B cell (primary cell): ENCODE measurements around the gene NDUFAF2. TPM values are rescaled to one million over a fixed set of nuclear protein-coding genes. Genes with fewer than 3 reads are reported as not detected.

Experiments used
- ATAC-seq: fragments of 200-7000 bp; cut with Tn5 transposase; one replicate; pipeline ENCODE4 v1.10.0; 2021; ENCODE audit warnings: low read depth, mild to moderate bottlenecking, moderate number of reproducible peaks, moderate library complexity
- CTCF ChIA-PET: fragments of 350-600 bp; sonication (Branson Sonifier 250); formaldehyde crosslinking; loops from one replicate; lab custom pipeline; 2021; ENCODE audit warnings: antibody characterized with exemption, inconsistent platforms; lab: Charles Lee
- POLR2A ChIA-PET: fragments of 350-600 bp; sonication (Branson Sonifier 250); formaldehyde crosslinking; loops from one replicate; lab custom pipeline; 2021; ENCODE audit warnings: antibody characterized with exemption; lab: Charles Lee
- DNase-seq: peaks from one replicate; pipeline ENCODE4 v3.0.0; 2013
- H2AFZ ChIP-seq: 2 replicates; pipeline ENCODE4 v1.6.1; 2012; ENCODE audit warnings: mild to moderate bottlenecking, low read depth, low read length; ENCODE audit not compliant: insufficient read depth, poor library complexity, severe bottlenecking
- H3K27ac ChIP-seq, 2 donors: 1 replicate in 1 of 2; 2 replicates in 1 of 2; pipeline ENCODE4 v1.5.1; 2012 to 2013; ENCODE audit warnings: low read length in 2 of 2, mild to moderate bottlenecking in 2 of 2, moderate library complexity in 1 of 2
- H3K27me3 ChIP-seq, 4 experiments: fragments of 200-600 bp in 1 of 4; sonication (generic) in 1 of 4; replicated peaks in 1 of 4; 1 replicate in 2 of 4; 2 replicates in 2 of 4; pipeline versions ENCODE4 v1.6.1 to v1.7.0; 2013 to 2016; ENCODE audit warnings: low read length in 3 of 4, mild to moderate bottlenecking in 2 of 4, mixed read lengths in 1 of 4, moderate library complexity in 1 of 4; ENCODE audit not compliant: insufficient read depth in 4 of 4, control insufficient read depth in 3 of 4; ENCODE audit errors: control extremely low read depth in 1 of 4
- H3K36me3 ChIP-seq, 2 experiments: replicated peaks in 1 of 2; 1 replicate in 1 of 2; 2 replicates in 1 of 2; pipeline versions ENCODE4 v1.6.1 to v1.7.1; 2013; ENCODE audit warnings: low read length in 1 of 2; ENCODE audit not compliant: insufficient read depth in 2 of 2, control insufficient read depth in 1 of 2; ENCODE audit errors: control extremely low read depth in 1 of 2, extremely low read depth in 1 of 2
- H3K4me1 ChIP-seq, 2 donors: fragments of 200-600 bp in 1 of 2; sonication (generic) in 1 of 2; 1 replicate in 1 of 2; 2 replicates in 1 of 2; pipeline versions ENCODE4 v1.5.1 to v1.6.1; 2013 to 2017; ENCODE audit warnings: low read length in 2 of 2; ENCODE audit not compliant: control insufficient read depth in 2 of 2, insufficient read depth in 2 of 2
- H3K4me2 ChIP-seq: replicated peaks from 2 replicates; pipeline ENCODE3; 2012; ENCODE audit warnings: mild to moderate bottlenecking, low read depth, low read length; ENCODE audit not compliant: poor library complexity, severe bottlenecking
- H3K4me3 ChIP-seq, 5 experiments: fragments of 200-600 bp in 1 of 5; sonication (generic) in 1 of 5; 1 replicate in 3 of 5; 2 replicates in 2 of 5; pipeline versions ENCODE4 v1.5.1 to v1.7.0; 2011 to 2016; ENCODE audit warnings: low read length in 4 of 5, mild to moderate bottlenecking in 4 of 5, low read depth in 2 of 5, control low read depth in 1 of 5, moderate library complexity in 1 of 5; ENCODE audit not compliant: insufficient read depth in 1 of 5; ENCODE audit errors: control extremely low read depth in 1 of 5, extremely low read depth in 1 of 5
- H3K79me2 ChIP-seq: fragments of 200-600 bp; sonication (generic); one replicate; pipeline ENCODE4 v1.6.0; 2016; ENCODE audit warnings: low read length; ENCODE audit not compliant: control insufficient read depth, insufficient read depth
- H3K9ac ChIP-seq: fragments of 200-600 bp; sonication (generic); 2 replicates; pipeline ENCODE4 v1.6.1; 2017; ENCODE audit warnings: mild to moderate bottlenecking, low read length, moderate library complexity
- H3K9me3 ChIP-seq, 3 donors: one replicate each; pipeline versions ENCODE4 v1.6.1 to v1.7.1; 2013; ENCODE audit warnings: low read length in 2 of 3; ENCODE audit not compliant: control insufficient read depth in 2 of 3, insufficient read depth in 1 of 3; ENCODE audit errors: control extremely low read depth in 1 of 3
- H4K20me1 ChIP-seq: 2 replicates; pipeline ENCODE4 v1.6.0; 2012; ENCODE audit warnings: mild to moderate bottlenecking, low read length; ENCODE audit not compliant: insufficient read depth, control insufficient read depth, poor library complexity, severe bottlenecking
- H3K27ac Mint-ChIP-seq: one replicate; pipeline ENCODE4 v1.8.0; 2021; ENCODE audit warnings: mixed read lengths
- H3K27me3 Mint-ChIP-seq: one replicate; pipeline ENCODE4 v1.8.0; 2021; ENCODE audit warnings: mixed read lengths
- H3K4me1 Mint-ChIP-seq: one replicate; pipeline ENCODE4 v1.8.0; 2021; ENCODE audit warnings: mixed read lengths
- H3K4me3 Mint-ChIP-seq: one replicate; pipeline ENCODE4 v1.8.0; 2021; ENCODE audit warnings: mixed read lengths
- H3K9me3 Mint-ChIP-seq: one replicate; pipeline ENCODE4 v1.8.0; 2022; ENCODE audit warnings: mixed read lengths; ENCODE audit not compliant: insufficient read depth
- CTCF ChIP-seq: fragments of 200-600 bp; IDR thresholded peaks from one replicate; pipeline ENCODE4 v1.8.0; 2022; ENCODE audit warnings: antibody characterized with exemption, mild to moderate bottlenecking
- EZH2 ChIP-seq: IDR thresholded peaks from 2 replicates; pipeline ENCODE4 v1.6.1; 2012; ENCODE audit warnings: borderline replicate concordance, low read depth, mild to moderate bottlenecking, moderate library complexity, low read length; ENCODE audit not compliant: insufficient read depth, poor library complexity, severe bottlenecking
- WGBS: methylation state at CpG from one replicate; pipeline ENCODE4 v1.1.5; 2013; ENCODE audit warnings: missing lambda C conversion rate; ENCODE audit not compliant: insufficient coverage; 5-methylcytosine and 5-hydroxymethylcytosine counted together
- intact Hi-C: fragments of 100-400 bp; cut with micrococcal nuclease; formaldehyde crosslinking; loops from one replicate; pipeline ENCODE4 v1.10.0; 2022
- polyA plus RNA-seq: library from polyadenylated mRNA; depleted of rRNA; stranded (reverse); fragments of >200 nt; gene quantifications from 2 replicates; pipeline ENCODE4 v1.2.3, GENCODE V29; 2012
- total RNA-seq, 2 donors: library from RNA; stranded (reverse); fragments of 120-200 nt in 1 of 2; gene quantifications; 1 replicate in 1 of 2; 2 replicates in 1 of 2; pipeline versions ENCODE4 v1.2.3 to v1.2.4, GENCODE V29; 2013 to 2022

Gene NDUFAF2
- total and polyA plus RNA-seq, 2 donors (not counting 1 experiment from before 2014, with no cell fraction given): 6.3 to 9.7 TPM

GRCh38 chr5:61051267-61051666 is 106.3 kb downstream of the NDUFAF2 start:
- CTCF ChIA-PET: no interaction called here
- Histone ChIP-seq H3K4me2 (no peak overlapping the region), H3K9me3 (no peaks in the 10 kb centered on the region), H3K27ac (no peak overlapping the region), H2AFZ (no peak overlapping the region), H4K20me1 (no peaks in the 10 kb centered on the region), H3K9ac (no peak overlapping the region), H3K4me1 (no peaks in the 10 kb centered on the region), H3K79me2 (no peaks in the 10 kb centered on the region), H3K27me3 (no peaks in the 10 kb centered on the region), H3K4me3 (no peak overlapping the region), H3K36me3 (no peaks in the 10 kb centered on the region)
- Mint-ChIP-seq H3K9me3 (peaks cover 3% of the 10 kb centered on the region), H3K27me3 (no peaks in the 10 kb centered on the region), H3K4me3 (no peak overlapping the region), H3K27ac (no peak overlapping the region), H3K4me1 (no peaks in the 10 kb centered on the region)
- intact Hi-C loops: no loop called here
- WGBS: no CpG with 5 or more reads among the region's 1 CpG
- ATAC-seq (no peak), DNase-seq (no peak)
- POLR2A ChIA-PET: no interaction called here
- TF ChIP-seq CTCF (no peak), EZH2 (no peak)

DNA sequence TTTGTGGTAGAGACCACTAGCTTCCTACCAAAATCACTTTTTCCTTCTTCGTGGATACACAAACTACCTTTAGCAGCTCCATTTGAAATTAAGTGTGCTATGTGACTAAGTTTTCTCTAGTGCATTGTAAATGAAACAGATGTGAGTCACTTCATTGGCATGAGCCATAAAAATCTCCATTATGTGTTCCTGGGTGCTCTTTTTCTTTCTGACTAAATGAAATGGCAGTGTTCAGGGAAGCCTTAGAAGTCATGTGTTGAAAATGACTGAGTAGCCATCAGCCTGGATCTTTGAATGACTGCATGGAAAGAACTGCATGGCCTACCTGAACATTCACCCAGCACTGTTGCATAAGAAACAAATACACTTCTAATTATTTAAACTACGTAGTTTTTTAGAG is 107.9 kb downstream of the NDUFAF2 start:
- no peaks in the 10 kb centered on the region for H3K27me3 ChIP-seq
- H3K4me1 ChIP-seq: no peaks in the 10 kb centered on the region
- H3K9ac ChIP-seq: no peak overlapping the region
- H3K27ac ChIP-seq: no peak overlapping the region
- TF ChIP-seq EZH2: no peak
- intact Hi-C loops: no loop called here
- H4K20me1 ChIP-seq: no peaks in the 10 kb centered on the region
- H3K4me1 Mint-ChIP-seq: no peaks in the 10 kb centered on the region
- WGBS: no CpG with 5 or more reads among the region's 2 CpGs
- ChIA-PET POLR2A (no interaction called here), CTCF (interaction anchor here (7.3 kb wide), 1 partner anchor 606 kb away, joined by 99 read pairs; no protein-coding TSS in a partner anchor)
- no peak overlapping the region for H3K4me3 Mint-ChIP-seq
- no peak overlapping the region for H2AFZ ChIP-seq
- no peaks in the 10 kb centered on the region for H3K36me3 ChIP-seq
- H3K4me3 ChIP-seq: no peak overlapping the region
- DNase-seq (no peak), ATAC-seq (no peak)
- no peaks in the 10 kb centered on the region for H3K9me3 ChIP-seq
- no peaks in the 10 kb centered on the region for H3K79me2 ChIP-seq
- peaks cover 3% of the 10 kb centered on the region for H3K9me3 Mint-ChIP-seq
- H3K4me2 ChIP-seq: no peak overlapping the region
- no peaks in the 10 kb centered on the region for H3K27me3 Mint-ChIP-seq
- H3K27ac Mint-ChIP-seq: no peak overlapping the region
